ENCODE measurements around the gene INCENP. TPM values are rescaled to one million over a fixed set of nuclear protein-coding genes. Genes with fewer than 3 reads are reported as not detected.

Gene INCENP
- total RNA-seq, 1 experiment from 2014 or later = 56.2 TPM

DNA sequence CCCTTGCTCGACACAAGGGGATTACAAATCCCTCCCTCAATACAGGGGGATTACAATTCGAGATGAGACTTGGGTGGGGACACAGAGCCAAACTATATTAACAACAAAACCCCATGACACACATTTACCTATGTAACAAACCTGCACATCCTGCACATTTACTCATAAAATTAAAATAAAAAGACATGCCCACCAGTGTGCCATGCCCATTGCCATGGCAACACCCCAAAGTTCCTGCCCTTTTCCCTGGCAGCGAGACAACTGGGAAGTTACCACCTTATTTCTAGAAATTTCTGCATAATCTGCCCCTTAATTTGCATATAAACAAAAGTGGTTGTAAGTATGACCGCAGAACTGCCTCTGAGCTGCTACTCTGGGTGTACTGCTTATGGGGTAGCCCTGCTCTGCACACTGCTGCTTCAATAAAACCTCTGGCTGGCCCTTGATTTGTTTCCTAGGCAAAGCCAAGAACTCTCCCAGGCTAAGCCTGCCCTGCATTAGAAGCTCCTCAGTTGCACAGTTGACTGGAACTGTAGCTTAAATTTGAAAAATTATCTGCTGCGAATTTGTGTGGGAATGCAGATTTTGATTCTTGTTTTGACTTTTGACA is 8.6 kb upstream of the INCENP start:
- TF ChIP-seq, protein P1, sequence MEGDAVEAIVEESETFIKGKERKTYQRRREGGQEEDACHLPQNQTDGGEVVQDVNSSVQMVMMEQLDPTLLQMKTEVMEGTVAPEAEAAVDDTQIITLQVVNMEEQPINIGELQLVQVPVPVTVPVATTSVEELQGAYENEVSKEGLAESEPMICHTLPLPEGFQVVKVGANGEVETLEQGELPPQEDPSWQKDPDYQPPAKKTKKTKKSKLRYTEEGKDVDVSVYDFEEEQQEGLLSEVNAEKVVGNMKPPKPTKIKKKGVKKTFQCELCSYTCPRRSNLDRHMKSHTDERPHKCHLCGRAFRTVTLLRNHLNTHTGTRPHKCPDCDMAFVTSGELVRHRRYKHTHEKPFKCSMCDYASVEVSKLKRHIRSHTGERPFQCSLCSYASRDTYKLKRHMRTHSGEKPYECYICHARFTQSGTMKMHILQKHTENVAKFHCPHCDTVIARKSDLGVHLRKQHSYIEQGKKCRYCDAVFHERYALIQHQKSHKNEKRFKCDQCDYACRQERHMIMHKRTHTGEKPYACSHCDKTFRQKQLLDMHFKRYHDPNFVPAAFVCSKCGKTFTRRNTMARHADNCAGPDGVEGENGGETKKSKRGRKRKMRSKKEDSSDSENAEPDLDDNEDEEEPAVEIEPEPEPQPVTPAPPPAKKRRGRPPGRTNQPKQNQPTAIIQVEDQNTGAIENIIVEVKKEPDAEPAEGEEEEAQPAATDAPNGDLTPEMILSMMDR (IDR thresholded peaks at IDR 0.05; ENCODE audit: unreplicated experiment) = no peak
- no TSS peak for BruUV-seq (replicated peaks)
- Mint-ChIP-seq H3K4me3 (ENCODE audit: unreplicated experiment) (no peak overlapping the region), H3K27ac (ENCODE audit: low read depth, unreplicated experiment) (no peak overlapping the region), H3K36me3 (ENCODE audit: insufficient read depth, unreplicated experiment) (no peaks in the 10 kb centered on the region), H3K4me1 (ENCODE audit: insufficient read depth, unreplicated experiment) (no peaks in the 10 kb centered on the region), H3K27me3 (ENCODE audit: insufficient read depth, unreplicated experiment) (no peaks in the 10 kb centered on the region), H3K9me3 (ENCODE audit: unreplicated experiment) (no peaks in the 10 kb centered on the region)
- ChIA-PET CTCF (interaction anchor here (0.6 to 1.4 kb wide), 3 partner anchors 34 to 223 kb away, joined by 3 read pairs; no protein-coding TSS in a partner anchor), POLR2A (interaction anchor here (0.6 to 2.2 kb wide), 5 partner anchors 9 to 639 kb away, joined by 3 to 6 read pairs (median 3); partner anchors contain the start of genes INCENP and ZBTB3)
- intact Hi-C loops (cut with micrococcal nuclease) = no loop called here
- no peak for DNase-seq (ENCODE audit: unreplicated experiment)

DNA sequence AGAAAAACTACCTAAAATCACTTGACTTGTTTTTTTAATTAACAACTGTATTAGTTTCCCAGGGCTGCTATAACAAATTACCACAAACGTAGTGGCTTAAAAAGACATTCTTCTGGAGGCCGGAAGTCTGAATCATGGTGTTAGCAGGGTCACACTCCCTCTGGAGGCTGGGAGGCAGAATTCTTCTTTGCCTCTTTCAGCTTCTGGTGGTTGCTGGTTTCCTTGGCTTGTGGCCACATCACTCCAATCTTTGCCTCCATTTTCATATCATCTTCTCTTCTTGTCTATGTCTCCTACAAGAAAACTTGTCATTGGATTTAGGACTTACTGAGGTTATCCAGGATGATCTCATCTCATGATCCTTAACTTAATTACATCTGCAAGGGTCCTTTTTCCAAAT is 7.4 kb upstream of the INCENP start:
- Mint-ChIP-seq H3K4me1 (ENCODE audit: insufficient read depth, unreplicated experiment) (no peaks in the 10 kb centered on the region), H3K27me3 (ENCODE audit: insufficient read depth, unreplicated experiment) (no peaks in the 10 kb centered on the region), H3K4me3 (ENCODE audit: unreplicated experiment) (no peak overlapping the region), H3K9me3 (ENCODE audit: unreplicated experiment) (no peaks in the 10 kb centered on the region), H3K27ac (ENCODE audit: low read depth, unreplicated experiment) (no peak overlapping the region), H3K36me3 (ENCODE audit: insufficient read depth, unreplicated experiment) (no peaks in the 10 kb centered on the region)
- POLR2A ChIA-PET = interaction anchor here (2.2 kb wide), 1 partner anchor 7 kb away, joined by 6 read pairs; the partner anchor contains the start of gene INCENP
- CTCF ChIA-PET = interaction anchor here (0.6 to 0.7 kb wide), 3 partner anchors 9 to 283 kb away, joined by 3 read pairs; no protein-coding TSS in a partner anchor
- TF ChIP-seq, protein P1 (IDR thresholded peaks at IDR 0.05; ENCODE audit: unreplicated experiment) = no peak
- no TSS peak for BruUV-seq (replicated peaks)
- intact Hi-C loops (cut with micrococcal nuclease) = no loop called here
- DNase-seq (ENCODE audit: unreplicated experiment) = no peak

- Mint-ChIP-seq H3K4me3 (ENCODE audit: unreplicated experiment) (no peak overlapping the region), H3K4me1 (ENCODE audit: insufficient read depth, unreplicated experiment) (peaks cover under 1% of the 10 kb centered on the region), H3K27me3 (ENCODE audit: insufficient read depth, unreplicated experiment) (no peaks in the 10 kb centered on the region), H3K27ac (ENCODE audit: low read depth, unreplicated experiment) (no peak overlapping the region), H3K9me3 (ENCODE audit: unreplicated experiment) (no peaks in the 10 kb centered on the region), H3K36me3 (ENCODE audit: insufficient read depth, unreplicated experiment) (peaks cover 6% of the 10 kb centered on the region)
- CTCF ChIA-PET = interaction anchor here (0.8 to 3.5 kb wide), 2 partner anchors 11 to 575 kb away, joined by 4 to 20 read pairs; no protein-coding TSS in a partner anchor
- DNase-seq (ENCODE audit: unreplicated experiment) = no peak
- no TSS peak for BruUV-seq (replicated peaks)
- TF ChIP-seq, protein P1 (IDR thresholded peaks at IDR 0.05; ENCODE audit: unreplicated experiment) = no peak
- POLR2A ChIA-PET = no interaction called here
- intact Hi-C loops (cut with micrococcal nuclease) = no loop called here
Measured at GRCh38 chr11:62119569-62119968, 4.2 kb upstream of the INCENP start.

DNA sequence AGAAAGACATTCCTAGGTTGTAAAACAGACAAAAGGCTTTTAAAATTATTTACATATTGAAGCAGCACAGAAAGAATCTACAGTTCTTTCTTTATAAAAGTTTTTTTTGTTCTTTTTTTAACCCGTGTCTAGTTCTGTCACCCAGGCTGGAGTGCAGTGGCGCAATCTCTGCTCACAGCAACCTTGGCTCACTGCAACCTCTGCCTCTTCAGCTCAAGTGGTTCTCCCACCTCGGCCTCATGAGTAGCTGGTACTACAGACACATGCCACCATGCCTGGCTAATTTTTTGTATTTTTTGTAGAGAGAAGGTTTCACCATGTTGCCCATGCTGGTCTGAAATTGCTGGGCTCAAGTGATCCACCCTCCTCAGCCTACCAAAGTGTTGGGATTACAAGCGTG is 3.8 kb upstream of the INCENP start:
- no peaks in the 10 kb centered on the region for H3K27me3 Mint-ChIP-seq (ENCODE audit: insufficient read depth, unreplicated experiment)
- peaks cover 5% of the 10 kb centered on the region for H3K4me1 Mint-ChIP-seq (ENCODE audit: insufficient read depth, unreplicated experiment)
- ChIA-PET CTCF (interaction anchor here (0.8 to 3.5 kb wide), 2 partner anchors 12 to 575 kb away, joined by 4 to 20 read pairs; no protein-coding TSS in a partner anchor), POLR2A (no interaction called here)
- DNase-seq (ENCODE audit: unreplicated experiment) = no peak
- no TSS peak for BruUV-seq (replicated peaks)
- no peak overlapping the region for H3K27ac Mint-ChIP-seq (ENCODE audit: low read depth, unreplicated experiment)
- H3K36me3 Mint-ChIP-seq (ENCODE audit: insufficient read depth, unreplicated experiment) = peaks cover 6% of the 10 kb centered on the region
- H3K9me3 Mint-ChIP-seq (ENCODE audit: unreplicated experiment) = no peaks in the 10 kb centered on the region
- no peak overlapping the region for H3K4me3 Mint-ChIP-seq (ENCODE audit: unreplicated experiment)
- TF ChIP-seq, protein P1 (IDR thresholded peaks at IDR 0.05; ENCODE audit: unreplicated experiment) = no peak
- intact Hi-C loops (cut with micrococcal nuclease) = no loop called here

All from MCF 10A (cell line).